CD4-positive, alpha-beta T cell treated with Interferon gamma for 1 hour (primary cell): Measurements from ENCODE around the gene PLEKHG5.
"Not testable (repeated sequence)": the region's sequence is repeated elsewhere in the genome, so short reads cannot be mapped to it uniquely, and the experiment has no call there.

Source experiments
- DNase-seq: peaks from one replicate; pipeline ENCODE4 v3.0.0-alpha.2; 2020

Gene PLEKHG5

GRCh38 chr1:6495540-6496364 lies 4.3 kb upstream of the PLEKHG5 start:
- no peak for DNase-seq

DNA sequence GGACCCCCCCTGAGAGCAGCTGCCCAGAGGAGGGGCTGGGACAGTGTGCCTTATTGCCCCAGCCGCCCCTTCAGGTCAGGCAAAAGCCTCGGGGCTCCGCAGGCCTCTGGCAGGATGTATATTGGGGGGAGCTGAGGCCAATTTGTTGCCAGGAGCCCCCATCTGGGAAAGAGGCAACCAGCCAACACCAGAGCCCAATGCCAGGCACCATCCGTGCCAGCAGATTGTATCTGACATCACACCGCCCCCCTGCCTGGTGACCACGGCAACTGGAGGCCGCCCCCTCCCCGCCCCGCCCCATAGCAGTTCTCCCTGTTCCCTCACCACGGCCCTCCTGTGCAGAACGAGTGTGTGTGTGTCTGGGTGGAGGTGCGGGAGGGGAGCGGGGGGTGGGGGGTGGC lies 3.6 kb upstream of the PLEKHG5 start:
- no peak for DNase-seq

GRCh38 chr1:6494627-6495026 lies 3.2 kb upstream of the PLEKHG5 start:
- no peak for DNase-seq

DNA sequence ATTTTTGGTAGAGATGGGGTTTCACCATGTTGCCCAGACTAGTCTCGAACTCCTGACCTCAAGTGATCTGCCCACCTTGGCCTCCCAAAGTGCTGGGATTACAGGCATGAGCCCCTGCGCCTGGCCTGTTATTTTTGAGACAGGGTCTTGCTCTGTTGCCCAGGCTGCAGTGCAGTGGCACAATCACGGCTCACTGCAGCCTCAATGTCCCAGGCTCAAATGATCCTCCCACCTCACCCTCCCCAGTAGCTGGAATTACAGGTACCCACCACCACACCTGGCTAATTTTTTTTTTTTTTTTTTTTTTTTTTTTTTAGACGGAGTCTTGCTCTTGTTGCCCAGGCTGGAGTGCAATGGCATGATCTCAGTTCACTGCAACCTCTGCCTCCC lies 2.4 kb upstream of the PLEKHG5 start:
- DNase-seq: not testable (repeated sequence)

- DNase-seq: no peak
Observed at GRCh38 chr1:6491966-6492365, 499 bp upstream of the PLEKHG5 start.

DNA sequence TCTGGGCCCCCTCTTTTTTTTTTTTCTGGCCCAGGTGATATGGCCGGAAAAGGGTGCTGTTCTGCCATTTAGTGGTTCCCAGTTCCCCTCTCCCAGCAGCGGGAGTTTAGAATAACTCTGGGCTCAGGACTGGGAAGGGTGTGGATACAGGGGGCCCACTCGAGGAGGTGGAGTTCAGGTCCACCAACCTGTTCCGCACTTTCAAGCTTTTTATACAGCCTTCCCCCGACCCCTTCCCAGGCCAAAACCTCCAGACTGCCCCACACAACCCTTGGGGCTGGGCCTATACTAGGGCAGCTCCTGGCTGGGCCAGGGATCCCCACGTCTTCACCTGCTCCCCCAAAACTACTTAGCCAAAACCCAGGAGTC lies 402 bp downstream of the PLEKHG5 start:
- DNase-seq: no peak

DNA sequence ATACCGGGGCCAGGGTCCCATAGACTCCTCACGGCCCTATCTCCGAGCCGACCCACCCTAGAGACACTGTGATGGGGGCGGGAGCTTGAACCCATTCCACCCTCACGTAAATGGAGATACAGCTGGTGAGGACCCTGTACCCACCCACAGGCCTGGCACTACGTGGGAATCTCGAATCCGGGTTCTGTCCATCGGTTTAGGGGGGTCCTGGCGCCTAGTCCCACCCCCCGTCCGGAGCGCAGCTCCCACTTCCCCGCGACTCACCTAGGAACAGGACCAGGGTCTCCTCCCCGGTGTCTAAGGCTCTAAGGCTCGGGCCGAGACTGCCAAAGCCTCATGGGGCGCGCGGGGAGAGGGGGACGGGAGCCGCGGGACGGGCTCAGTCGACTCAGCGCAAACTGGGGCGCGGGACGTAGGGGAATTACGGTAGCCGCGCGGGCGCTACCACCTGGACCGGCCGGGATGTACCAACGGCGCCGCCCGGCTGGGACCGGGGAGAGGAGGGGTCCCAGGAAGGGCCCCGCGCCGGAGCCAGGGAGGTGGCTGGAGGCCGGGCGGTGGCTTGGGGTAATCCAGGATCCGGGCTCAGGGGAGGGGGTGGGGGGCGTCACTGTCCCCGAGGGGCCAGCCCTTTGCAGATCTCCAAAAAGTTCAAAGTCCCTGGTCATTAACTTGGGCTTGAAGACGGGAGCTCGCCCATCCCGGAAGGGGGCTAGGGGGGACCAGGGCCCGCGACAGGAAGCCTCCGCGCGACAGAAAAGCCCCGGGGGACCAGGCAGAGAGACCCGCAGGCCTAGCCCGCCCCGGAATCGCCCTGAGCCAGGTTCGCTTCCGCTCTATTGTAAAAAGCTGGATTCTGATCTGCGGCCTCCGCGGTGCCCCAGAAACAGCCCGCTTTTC lies 1.0 kb downstream of the PLEKHG5 start:
- peak; percentile 29 for DNase-seq

DNA sequence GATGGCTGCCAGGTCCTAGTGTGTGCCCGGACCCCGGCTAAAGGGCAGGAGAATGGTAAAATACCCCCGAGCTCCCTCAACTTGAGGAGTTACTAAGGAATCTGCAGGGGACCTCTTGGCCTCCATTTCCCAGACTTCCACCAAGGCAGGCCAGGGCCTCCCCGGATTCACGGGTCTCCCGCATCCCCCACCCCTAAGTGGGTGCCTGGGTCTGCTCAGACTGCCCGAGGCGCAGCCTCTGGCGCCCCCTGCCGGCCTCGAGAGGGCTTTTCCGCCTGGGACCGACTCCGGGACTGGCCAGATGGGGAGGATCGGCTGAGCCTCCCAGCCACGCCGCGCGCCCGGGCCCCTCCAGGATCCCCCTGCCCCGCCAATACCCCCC lies 1.7 kb downstream of the PLEKHG5 start:
- peak; percentile 72 for DNase-seq

- no peak for DNase-seq
Observed at GRCh38 chr1:6489383-6489765, 2.1 kb downstream of the PLEKHG5 start.

DNA sequence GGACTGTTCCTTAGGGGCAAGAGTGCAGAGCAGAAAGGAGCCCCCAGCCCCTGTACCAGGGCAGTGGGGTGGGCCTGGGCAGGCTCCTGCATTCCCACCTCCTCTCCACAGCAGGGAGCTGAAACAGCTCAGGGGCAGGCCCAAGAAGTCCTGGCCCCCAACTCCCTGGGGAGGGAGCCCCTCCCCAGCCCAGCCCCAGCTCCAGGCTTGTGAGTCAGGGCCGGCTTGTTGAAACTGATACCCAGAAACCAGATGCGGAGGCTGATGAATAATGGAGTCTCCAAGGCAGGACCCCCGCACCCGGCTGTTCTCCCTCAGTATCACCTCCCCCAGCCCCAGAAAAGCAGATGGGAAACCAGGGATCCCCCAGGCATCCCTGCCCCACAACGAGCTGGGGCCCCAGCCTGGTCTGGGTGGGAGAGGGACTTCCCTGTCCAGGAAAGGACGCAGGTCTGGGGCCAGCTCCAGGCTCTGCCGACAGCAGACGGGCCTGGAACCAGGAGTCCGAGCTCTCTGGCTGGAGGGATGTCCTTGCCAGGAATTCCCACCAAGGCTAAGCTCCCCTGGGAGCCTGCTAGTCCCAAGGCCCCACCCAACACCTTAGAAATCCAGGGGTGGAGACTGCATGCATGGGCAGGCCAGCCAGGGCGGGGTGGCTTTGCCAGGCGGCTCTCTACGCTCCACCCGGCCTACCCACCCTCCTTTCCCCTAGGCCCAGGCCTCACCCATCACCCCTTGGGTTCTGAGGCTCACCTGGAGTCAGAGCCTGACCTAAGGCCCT lies 2.7 kb downstream of the PLEKHG5 start:
- DNase-seq: no peak

GRCh38 chr1:6487804-6488484 lies 3.5 kb downstream of the PLEKHG5 start:
- DNase-seq: no peak

GRCh38 chr1:6486433-6487011 lies 4.9 kb downstream of the PLEKHG5 start:
- DNase-seq: peak; percentile 75

DNA sequence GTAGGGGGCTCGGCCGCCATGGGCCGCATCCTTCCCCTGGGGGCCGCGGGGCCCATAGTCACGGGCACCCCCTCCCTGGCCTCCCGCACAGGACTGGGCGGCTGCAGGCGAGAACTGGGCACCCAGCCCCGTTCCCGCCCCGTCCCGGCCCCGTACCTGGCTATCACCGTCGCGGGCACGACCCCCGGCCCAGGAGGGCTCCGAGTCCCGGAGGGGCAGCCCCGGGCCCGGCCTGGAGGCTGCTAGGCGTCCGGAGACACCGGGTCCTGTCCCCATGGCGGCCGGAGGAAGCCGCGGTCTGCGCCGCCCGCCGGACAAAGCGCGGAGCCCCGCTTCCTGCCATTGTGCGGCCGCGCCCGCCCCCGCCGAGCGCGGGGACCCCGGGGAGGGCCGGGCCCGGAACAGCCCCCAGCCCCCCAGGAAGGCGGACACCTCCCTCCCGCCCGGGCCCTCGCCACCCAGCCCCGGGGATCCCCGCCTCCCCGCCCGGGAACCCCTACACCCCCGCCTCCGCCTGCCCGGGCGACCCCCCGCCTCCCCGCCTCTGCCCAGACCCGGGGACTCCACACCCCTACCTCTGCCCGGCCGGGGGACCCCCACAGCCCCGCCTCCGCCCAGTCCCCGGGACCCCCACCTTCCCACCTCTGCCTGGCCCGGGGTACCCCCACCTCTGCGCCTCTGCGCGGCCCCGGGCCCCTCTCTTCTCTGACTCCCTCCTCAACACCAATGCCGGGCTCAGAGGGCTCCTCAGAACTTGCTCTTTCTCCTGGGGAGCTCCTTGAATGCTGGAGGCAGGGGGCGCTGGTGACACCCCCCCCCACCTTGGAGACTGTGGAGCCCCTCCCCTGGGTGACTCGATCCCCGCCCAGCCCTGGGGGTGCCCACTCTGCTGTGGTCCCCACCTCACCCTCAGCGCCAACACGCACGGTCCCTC lies 6.0 kb downstream of the PLEKHG5 start:
- DNase-seq: no peak

GRCh38 chr1:6484826-6485167 lies 6.7 kb downstream of the PLEKHG5 start:
- DNase-seq: no peak

DNA sequence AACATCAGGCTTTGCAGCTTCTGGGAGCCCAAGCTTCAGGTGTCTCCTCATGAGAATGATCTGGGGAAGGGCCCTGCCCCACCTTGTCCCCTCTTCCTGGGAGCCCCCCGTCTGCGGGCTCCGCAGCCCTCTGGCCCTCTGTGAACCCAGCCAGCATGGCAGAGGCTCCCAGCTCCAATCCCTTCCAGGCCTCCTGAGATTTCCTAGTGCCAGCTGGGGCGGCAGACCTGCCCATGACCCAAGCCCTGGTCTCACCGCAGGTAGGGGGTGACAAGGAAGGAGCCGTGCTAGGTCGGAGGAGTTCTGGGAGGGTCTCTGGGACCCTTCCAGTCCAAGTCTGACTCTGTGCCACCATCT lies 7.7 kb downstream of the PLEKHG5 start:
- no peak for DNase-seq

DNA sequence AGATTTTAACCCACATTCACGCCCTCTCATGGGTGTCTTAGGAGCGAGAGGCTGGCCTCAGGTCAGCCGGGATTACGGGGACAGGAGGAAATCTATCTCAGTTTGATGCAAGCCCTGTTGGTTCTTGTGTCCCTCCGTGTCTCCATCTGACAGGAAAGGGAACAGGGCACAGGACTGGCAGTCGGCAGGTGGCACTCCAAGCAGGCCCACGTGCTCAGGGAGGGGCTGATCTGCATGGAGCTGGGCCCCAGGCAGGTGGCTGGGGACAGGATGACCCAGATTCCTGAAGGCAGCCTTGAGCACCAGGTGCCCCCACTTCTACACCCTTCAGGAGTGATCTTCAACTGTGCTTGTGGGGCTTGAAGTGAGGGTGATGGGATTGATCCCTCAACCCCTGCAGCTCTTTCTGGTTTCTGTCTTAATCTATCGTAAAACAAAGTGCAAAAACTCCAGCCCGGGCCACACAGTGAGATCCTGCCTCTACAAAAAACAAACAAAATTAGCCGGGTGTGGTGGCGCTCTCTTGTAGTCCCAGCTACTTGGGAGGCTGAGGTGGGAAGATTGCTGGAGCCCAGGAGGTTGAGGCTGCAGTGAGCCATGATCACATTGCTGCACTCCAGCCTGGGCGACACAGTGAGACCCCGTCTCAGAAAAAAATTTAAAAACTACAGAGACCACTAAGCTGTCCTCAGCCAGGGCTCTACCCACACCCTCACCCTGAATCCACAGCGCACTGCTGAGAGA lies 8.3 kb downstream of the PLEKHG5 start:
- DNase-seq: no peak

DNA sequence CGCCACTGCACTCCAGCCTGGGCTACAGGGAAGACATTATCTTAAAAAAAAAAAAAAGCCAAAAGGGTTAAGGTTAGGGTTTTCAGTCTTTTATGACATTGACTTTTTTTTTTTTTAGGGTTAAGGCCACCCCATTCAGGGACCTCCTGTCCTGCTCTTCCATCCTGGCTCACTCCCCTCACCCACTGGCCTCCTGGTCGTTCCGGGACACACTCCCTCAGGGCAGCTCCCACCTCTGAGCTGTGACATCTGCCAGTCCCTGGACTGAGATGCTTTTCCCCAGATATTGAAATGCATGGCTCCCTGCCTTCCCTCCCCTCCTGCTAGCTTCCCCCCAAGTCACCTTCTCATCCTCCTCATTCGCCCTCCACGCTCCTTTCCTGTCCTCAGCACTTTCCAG lies 9.6 kb downstream of the PLEKHG5 start:
- no peak for DNase-seq

DNA sequence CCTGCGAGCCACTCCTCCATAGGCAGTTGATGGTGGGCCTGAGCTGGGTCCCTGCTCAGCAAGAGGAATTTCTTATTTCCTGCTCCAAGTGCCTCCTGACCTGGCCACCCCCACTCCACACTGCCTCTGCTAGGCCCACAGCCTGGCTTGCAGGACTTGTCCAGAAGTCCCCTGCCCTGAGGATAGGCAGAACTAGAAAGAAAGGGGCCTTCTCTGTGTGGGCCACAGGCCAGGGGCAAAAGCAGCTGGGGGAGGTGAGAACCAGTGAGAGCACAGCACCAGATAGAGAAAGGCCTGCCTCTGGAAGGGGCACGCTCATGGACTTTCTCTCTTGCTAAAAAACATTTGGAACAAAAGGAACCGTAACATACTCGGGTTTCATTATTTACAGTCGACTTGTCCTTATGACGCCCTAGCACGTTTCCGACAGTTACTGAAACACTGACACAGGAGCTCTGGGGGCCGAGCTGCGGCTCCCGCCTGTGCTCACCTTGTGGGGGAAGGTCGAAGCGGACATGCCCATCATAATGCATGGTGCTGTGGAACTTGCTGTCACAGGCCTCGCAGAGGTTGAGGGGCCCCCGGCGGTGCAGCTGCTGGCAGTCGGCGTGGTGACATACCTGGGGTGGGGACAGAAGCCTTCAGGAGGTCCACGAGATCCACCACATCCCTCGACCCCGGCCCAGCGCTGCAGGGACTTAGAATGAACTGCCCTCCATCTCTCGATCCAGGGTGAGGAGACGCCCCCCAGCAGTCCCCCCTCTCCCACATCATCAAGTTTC lies 14.2 kb downstream of the PLEKHG5 start:
- no peak for DNase-seq

DNA sequence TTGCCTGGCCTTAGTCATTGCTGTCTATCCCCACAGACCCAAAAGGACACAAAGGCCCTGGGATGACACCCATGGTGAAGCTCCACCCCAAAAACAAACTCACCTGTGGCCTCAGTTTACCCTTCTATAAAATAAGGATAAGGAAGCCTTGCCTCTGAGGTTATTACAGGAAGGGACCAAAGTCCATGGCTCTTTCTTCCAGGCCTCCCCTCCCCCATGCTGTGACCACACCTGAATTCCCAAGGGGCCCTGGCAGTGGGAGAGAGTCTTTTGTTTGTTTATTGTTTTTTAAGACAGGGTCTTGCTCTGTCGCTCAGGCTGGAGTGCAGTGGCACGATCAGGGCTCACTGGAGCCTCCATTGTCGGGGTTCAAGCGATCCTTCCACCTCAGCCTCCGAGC lies 15.0 kb downstream of the PLEKHG5 start:
- DNase-seq: no peak
